ENCODE data around the gene B3GALT6. TPM values are rescaled to one million over a fixed set of nuclear protein-coding genes. Genes with fewer than 3 reads are reported as not detected.

The B3GALT6 gene
- total and polyA plus RNA-seq, 12 donors: 7.3 to 16.2 (median 9.1) TPM

DNA sequence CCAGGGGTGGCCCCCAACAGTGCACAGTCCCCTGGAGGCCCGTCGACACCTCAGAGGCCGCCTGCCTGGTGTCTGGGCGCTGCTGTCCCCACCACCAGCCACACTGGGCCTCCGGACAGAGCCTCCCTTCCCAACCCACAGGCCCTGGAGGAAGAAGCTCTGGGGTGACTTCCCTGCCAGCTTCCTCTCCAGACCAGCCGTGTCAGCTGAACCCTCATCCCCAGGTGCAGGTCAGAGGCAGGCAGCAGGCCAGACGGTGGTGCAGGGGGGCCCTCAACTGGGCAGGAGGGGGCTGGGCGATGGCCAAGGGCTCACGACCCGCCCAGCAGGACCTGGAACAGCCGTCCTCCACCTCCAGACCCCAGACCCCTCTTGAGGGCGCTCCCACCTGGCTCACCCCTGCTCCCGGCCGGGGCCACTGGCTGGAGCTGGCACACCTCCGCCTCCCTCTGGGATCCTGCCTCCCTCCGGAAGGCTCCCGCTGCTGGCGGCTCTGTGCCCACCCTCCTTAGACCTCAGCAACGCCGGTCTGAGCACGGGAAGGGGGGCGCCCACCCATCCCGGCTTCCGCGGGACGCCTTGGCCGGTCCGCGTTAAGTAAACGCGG lies 26.2 kb upstream of the B3GALT6 start:
- Histone ChIP-seq H3K9me3 (no peaks in the 10 kb centered on the region), H3K36me3 (peaks cover 0 to 3% (median 0%) of the 10 kb centered on the region in 9 donors), H3K4me3 (peak overlapping the region in 8 of 10 donors; percentile 10 to 41 (median 36)), H3K27me3 (peaks cover 13 to 66% (median 40%) of the 10 kb centered on the region in 7 donors), H3K27ac (peak overlapping the region in 1 of 10 donors; percentile 31), H3K4me1 (peaks cover 2 to 40% (median 26%) of the 10 kb centered on the region in 9 donors)
- intact Hi-C loops (cut with DNase I): no loop called here
- no peak for ATAC-seq
- WGBS, 2 donors: 26 to 30% methylated on average over 30 to 31 of the region's 31 CpGs
- peak in 1 of 2 donors; percentile 11 for DNase-seq
- TF ChIP-seq, protein P1, sequence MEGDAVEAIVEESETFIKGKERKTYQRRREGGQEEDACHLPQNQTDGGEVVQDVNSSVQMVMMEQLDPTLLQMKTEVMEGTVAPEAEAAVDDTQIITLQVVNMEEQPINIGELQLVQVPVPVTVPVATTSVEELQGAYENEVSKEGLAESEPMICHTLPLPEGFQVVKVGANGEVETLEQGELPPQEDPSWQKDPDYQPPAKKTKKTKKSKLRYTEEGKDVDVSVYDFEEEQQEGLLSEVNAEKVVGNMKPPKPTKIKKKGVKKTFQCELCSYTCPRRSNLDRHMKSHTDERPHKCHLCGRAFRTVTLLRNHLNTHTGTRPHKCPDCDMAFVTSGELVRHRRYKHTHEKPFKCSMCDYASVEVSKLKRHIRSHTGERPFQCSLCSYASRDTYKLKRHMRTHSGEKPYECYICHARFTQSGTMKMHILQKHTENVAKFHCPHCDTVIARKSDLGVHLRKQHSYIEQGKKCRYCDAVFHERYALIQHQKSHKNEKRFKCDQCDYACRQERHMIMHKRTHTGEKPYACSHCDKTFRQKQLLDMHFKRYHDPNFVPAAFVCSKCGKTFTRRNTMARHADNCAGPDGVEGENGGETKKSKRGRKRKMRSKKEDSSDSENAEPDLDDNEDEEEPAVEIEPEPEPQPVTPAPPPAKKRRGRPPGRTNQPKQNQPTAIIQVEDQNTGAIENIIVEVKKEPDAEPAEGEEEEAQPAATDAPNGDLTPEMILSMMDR (IDR thresholded peaks at IDR 0.05): no peak

DNA sequence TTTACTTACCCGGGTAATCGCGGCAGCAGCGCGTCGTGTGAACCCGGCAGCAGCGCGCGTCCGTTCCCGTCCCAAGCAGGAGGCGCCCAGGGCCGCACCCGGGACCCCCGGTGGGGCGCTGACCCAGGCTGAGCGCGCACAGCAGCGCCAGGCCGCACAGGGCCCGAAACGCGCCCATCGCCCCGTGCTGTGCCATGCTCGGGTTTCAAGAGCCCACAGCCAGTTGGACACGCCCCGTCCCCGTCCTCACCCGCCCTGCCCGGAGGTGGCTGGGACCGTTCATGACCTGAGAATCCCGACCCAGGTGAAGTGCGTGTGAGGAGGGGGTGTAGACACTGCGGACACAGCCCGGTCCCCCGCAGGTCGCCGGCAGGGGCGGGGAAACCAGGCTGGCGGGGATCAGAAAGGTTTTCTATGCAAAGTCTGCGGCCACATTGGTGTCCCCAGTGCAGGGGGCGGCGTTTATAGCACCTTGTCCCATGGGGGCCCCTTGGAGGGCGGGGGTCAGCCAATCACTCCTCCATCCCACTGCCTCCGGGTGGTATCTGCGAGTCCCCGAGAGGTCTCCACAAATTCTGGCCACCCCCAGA lies 25.6 kb upstream of the B3GALT6 start, which contains the start of gene TNFRSF18:
Gene TNFRSF18, minus strand, starts transcription at position 217 of the 590 bp plus-strand sequence. Its CDS starts 21 bp downstream, at position 196.
- WGBS, 2 donors: 6% methylated on average over 47 to 49 of the region's 49 CpGs
- intact Hi-C loops (cut with DNase I): no loop called here
- ATAC-seq: peak in 2 of 8 donors; percentile 16 to 19
- H3K27ac ChIP-seq: peak within 1 kb of the TSS in 1 of 10 donors; percentile 31
- H3K36me3 ChIP-seq: peaks cover 0 to 3% (median 0%) of the 10 kb centered on the region in 9 donors
- H3K9me3 ChIP-seq: no peaks in the 10 kb centered on the region
- peaks cover 13 to 60% (median 37%) of the 10 kb centered on the region in 7 donors for H3K27me3 ChIP-seq
- peaks cover 2 to 38% (median 26%) of the 10 kb centered on the region in 9 donors for H3K4me1 ChIP-seq
- peak in 1 of 2 donors; percentile 20 for DNase-seq
- TF ChIP-seq, protein P1 (IDR thresholded peaks at IDR 0.05): no peak
- peak within 1 kb of the TSS in 8 of 10 donors; percentile 10 to 41 (median 36) for H3K4me3 ChIP-seq

DNA sequence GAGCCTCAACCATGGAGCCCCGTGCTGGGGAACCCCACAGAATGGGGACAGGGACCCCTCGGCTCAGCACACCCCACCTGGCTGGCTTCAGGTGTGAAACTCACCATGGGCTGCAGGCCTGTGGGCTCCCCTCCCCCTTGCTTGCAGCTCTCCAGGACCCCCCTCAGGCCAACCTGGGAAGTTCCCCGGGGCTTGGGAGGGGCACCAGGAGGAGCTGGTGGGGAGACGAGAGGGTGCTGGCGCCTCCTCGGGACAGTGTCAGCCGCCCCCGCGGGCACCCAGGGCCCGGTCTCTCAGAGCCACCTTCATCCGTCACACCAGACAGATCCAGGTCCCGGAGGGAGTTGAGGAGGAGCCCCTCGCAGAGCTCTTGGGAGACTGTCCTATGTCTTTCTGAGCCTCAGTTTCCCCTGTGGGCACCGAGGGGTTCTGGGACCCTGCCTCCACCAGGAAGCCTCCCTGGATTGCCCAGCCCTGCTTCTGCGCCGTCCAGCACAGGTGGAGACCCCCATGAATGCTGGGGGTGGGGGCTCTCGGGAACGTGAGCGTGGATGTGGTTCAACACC lies 25.0 kb upstream of the B3GALT6 start:
- peak overlapping the region in 1 of 10 donors; percentile 37 for H3K4me3 ChIP-seq
- no peaks in the 10 kb centered on the region for H3K9me3 ChIP-seq
- H3K27me3 ChIP-seq: peaks cover 13 to 59% (median 36%) of the 10 kb centered on the region in 7 donors
- WGBS, 2 donors: 56 to 63% methylated on average over 17 to 19 of the region's 19 CpGs
- peak overlapping the region in 1 of 10 donors; percentile 24 for H3K27ac ChIP-seq
- DNase-seq: peak in 1 of 2 donors; percentile 10
- intact Hi-C loops (cut with DNase I): no loop called here
- ATAC-seq: no peak
- TF ChIP-seq, protein P1 (IDR thresholded peaks at IDR 0.05): no peak
- peaks cover 2 to 40% (median 30%) of the 10 kb centered on the region in 9 donors for H3K4me1 ChIP-seq
- H3K36me3 ChIP-seq: peaks cover 0 to 3% (median 0%) of the 10 kb centered on the region in 9 donors

DNA sequence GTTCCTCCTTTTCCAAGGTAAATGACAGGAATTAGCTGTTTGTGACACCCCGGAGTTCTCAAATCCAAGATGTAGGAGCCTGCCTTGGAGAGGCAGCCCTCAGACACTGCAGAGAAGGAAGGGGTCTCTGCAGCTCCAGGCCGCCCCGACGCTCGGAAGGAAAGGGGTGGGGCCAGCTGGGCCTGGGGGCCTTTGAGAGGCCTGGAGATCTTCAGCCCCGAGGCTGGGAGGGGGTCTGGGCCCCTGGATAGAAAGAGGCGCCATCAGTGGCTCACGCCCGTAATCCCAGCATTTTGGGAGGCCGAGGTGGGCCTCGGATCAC lies 24.5 kb upstream of the B3GALT6 start:
- ATAC-seq: no peak
- TF ChIP-seq, protein P1 (IDR thresholded peaks at IDR 0.05): no peak
- Histone ChIP-seq H3K4me1 (peaks cover 2 to 42% (median 30%) of the 10 kb centered on the region in 9 donors), H3K4me3 (no peak overlapping the region), H3K9me3 (no peaks in the 10 kb centered on the region), H3K27ac (no peak overlapping the region), H3K36me3 (peaks cover 0 to 3% (median 0%) of the 10 kb centered on the region in 9 donors), H3K27me3 (peaks cover 13 to 59% (median 36%) of the 10 kb centered on the region in 7 donors)
- intact Hi-C loops (cut with DNase I): no loop called here
- whole genome bisulfite sequencing, 2 donors: 63 to 67% methylated on average over 10 to 11 of the region's 11 CpGs
- peak in 1 of 2 donors; percentile 10 for DNase-seq
